Neuron (in vitro differentiated cells): ENCODE measurements around the gene ZC3H12C.

ENCODE experiments used
- H2AFZ ChIP-seq: one replicate; pipeline ENCODE4 v1.6.1; 2013; ENCODE audit warnings: low read depth, mild to moderate bottlenecking, inconsistent platforms, low read length, moderate library complexity
- H3K27me3 ChIP-seq: one replicate; pipeline ENCODE4 v1.6.1; 2013; ENCODE audit warnings: low read length; ENCODE audit not compliant: insufficient read depth
- H3K36me3 ChIP-seq: one replicate; pipeline ENCODE4 v1.6.1; 2013; ENCODE audit warnings: low read length; ENCODE audit not compliant: insufficient read depth
- H3K4me1 ChIP-seq: one replicate; pipeline ENCODE4 v1.6.1; 2013; ENCODE audit warnings: low read length; ENCODE audit not compliant: insufficient read depth
- H3K4me3 ChIP-seq: 2 replicates; pipeline ENCODE4 v1.5.1; 2013; ENCODE audit warnings: mild to moderate bottlenecking, low read length, moderate library complexity
- H3K9me3 ChIP-seq: one replicate; pipeline ENCODE4 v1.6.1; 2013; ENCODE audit warnings: low read length

ZC3H12C gene

GRCh38 chr11:110152199-110152598 lies 59.0 kb downstream of the ZC3H12C start:
- Histone ChIP-seq H3K4me1 (peaks cover 6% of the 10 kb centered on the region), H2AFZ (no peak overlapping the region), H3K9me3 (no peaks in the 10 kb centered on the region), H3K4me3 (no peak overlapping the region), H3K36me3 (peaks cover 48% of the 10 kb centered on the region), H3K27me3 (no peaks in the 10 kb centered on the region)

DNA sequence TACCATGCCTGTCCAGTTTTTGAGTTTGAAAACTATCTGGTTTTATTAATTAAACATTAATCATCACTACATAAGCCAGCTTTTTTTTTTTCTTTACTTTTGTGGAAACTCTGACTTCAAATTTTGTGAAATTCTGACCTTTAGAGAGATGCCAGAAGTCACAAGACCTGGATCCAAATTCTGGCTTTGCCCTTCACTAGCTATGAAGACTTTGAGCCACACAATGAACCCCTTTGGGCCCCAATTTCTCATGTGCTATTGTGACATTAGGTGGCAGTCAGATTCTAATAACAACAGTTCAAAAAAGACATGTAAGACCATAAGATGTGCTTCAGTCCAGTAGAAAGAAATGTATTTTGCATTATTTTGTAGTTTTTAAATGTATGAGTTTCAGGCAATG lies 60.3 kb downstream of the ZC3H12C start:
- Histone ChIP-seq H3K27me3 (no peaks in the 10 kb centered on the region), H3K4me1 (peaks cover 2% of the 10 kb centered on the region), H3K9me3 (no peaks in the 10 kb centered on the region), H2AFZ (no peak overlapping the region), H3K4me3 (no peak overlapping the region), H3K36me3 (peaks cover 47% of the 10 kb centered on the region)

DNA sequence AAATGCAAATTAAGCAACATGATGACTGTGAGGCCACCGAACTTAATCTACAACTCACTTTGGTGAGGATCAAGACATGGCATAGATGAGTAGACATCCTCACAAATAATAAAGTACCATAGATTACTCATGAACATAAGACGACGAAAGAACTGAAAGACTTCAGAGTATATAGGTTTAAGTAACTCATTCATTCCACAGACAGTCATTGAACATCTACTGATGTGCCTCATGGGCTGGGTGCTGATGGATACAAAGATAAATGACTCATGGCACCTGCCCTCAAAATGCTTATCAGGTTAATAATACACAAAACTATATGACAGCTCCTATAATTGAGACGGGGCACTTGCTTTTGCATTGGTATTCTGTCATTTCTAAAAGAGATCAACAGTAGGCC lies 63.3 kb downstream of the ZC3H12C start:
- Histone ChIP-seq H3K9me3 (no peaks in the 10 kb centered on the region), H3K27me3 (no peaks in the 10 kb centered on the region), H2AFZ (no peak overlapping the region), H3K4me1 (no peaks in the 10 kb centered on the region), H3K4me3 (no peak overlapping the region), H3K36me3 (peaks cover 66% of the 10 kb centered on the region)

DNA sequence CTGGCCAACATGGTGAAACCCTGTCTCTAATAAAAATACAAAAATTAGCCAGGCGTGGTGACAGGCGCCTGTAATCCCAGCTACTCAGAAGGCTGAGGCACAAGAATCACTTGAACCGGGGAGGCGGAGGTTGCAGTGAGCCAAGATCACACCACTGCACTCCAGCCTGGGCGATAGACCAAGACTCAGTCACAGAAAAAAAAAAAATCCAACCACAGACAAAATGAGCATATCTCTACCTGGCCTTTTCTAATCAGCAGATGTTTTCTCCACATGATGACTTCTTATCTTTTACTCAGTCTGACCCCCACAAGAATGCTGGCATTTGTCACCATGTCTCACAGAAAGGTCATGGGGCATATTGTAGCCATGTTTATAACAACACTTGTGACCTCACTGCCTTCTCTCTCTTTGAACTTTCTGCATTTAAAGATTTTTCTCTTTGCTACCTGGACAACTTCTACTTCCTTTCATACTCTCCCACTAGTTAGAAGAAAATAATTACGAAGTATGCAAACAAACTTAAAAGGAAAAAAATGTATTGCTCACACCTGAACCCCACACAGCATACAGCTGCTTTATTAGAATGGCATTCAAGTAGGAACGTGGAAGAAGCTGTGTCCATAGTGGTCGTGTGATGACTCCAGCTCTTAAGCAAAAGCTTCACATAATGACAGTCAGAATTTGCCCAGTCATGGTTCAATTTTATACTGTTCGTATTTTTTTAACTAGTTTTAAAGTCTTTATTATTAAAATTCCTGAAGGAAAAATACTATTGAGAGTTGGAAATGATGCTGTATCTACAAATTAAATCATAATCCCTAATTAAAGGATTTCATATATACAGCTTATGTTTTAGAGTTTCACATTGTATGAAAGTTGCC lies 65.4 kb downstream of the ZC3H12C start:
- no peak overlapping the region for H3K4me3 ChIP-seq
- peaks cover 77% of the 10 kb centered on the region for H3K36me3 ChIP-seq
- no peaks in the 10 kb centered on the region for H3K9me3 ChIP-seq
- no peaks in the 10 kb centered on the region for H3K27me3 ChIP-seq
- H2AFZ ChIP-seq: no peak overlapping the region
- no peaks in the 10 kb centered on the region for H3K4me1 ChIP-seq

- Histone ChIP-seq H3K9me3 (no peaks in the 10 kb centered on the region), H3K4me1 (no peaks in the 10 kb centered on the region), H3K4me3 (no peak overlapping the region), H3K27me3 (no peaks in the 10 kb centered on the region), H2AFZ (no peak overlapping the region), H3K36me3 (peaks cover 80% of the 10 kb centered on the region)
Observed at GRCh38 chr11:110159476-110159875, 66.3 kb downstream of the ZC3H12C start.

- H2AFZ ChIP-seq: no peak overlapping the region
- H3K36me3 ChIP-seq: peaks cover 85% of the 10 kb centered on the region
- H3K27me3 ChIP-seq: no peaks in the 10 kb centered on the region
- H3K9me3 ChIP-seq: no peaks in the 10 kb centered on the region
- H3K4me1 ChIP-seq: no peaks in the 10 kb centered on the region
- no peak overlapping the region for H3K4me3 ChIP-seq
Observed at GRCh38 chr11:110160016-110160415, 66.8 kb downstream of the ZC3H12C start.

- Histone ChIP-seq H3K4me3 (no peak overlapping the region), H2AFZ (no peak overlapping the region), H3K36me3 (peaks cover 87% of the 10 kb centered on the region)
Observed at GRCh38 chr11:110160437-110160836, 67.2 kb downstream of the ZC3H12C start.

DNA sequence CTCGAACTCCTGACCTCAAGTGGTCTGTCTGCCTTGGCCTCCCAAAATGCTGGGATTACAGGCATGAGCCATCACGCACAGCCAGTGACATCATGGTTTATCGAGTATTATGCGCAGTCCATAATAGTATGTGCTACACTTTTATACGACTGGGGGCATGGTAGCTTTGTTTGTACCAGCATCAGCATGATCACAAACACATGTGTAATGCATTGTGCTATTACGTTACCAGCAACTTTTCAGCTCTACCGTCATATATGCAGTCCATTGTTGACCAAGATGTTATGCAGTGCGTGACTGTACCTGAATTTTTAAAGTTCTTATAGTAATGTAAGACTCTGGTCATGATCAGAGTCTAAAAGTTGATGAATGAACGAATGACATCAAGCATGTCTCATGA lies 67.9 kb downstream of the ZC3H12C start:
- peaks cover 87% of the 10 kb centered on the region for H3K36me3 ChIP-seq

More at GRCh38 chr11:110160437-110160836, 67.2 kb downstream of the ZC3H12C start:
- no peaks in the 10 kb centered on the region for H3K4me1 ChIP-seq
- H3K9me3 ChIP-seq: no peaks in the 10 kb centered on the region
- no peaks in the 10 kb centered on the region for H3K27me3 ChIP-seq

DNA sequence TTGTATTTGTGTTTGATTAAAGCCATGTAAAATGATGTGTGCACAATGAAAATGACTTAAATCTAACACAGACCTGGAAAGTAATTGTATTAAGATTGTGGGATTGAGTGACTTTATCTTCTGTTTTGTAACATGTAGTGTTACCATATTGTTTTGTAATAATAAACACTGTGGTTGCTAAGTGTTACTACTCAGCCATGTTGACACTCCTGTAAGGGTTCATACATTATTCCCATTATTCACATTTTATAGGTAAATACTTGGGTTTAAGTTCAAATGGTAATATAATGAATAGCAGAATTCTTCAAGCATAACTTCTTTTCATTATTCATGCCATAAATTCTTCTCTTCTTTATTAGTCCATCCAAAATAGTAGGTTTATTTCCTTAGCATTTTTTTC lies 69.0 kb downstream of the ZC3H12C start:
- Histone ChIP-seq H3K36me3 (peaks cover 84% of the 10 kb centered on the region), H2AFZ (no peak overlapping the region), H3K9me3 (no peaks in the 10 kb centered on the region), H3K27me3 (no peaks in the 10 kb centered on the region), H3K4me3 (no peak overlapping the region), H3K4me1 (no peaks in the 10 kb centered on the region)

More for the DNA sequence above, 67.9 kb downstream of the ZC3H12C start:
- no peaks in the 10 kb centered on the region for H3K27me3 ChIP-seq
- no peak overlapping the region for H3K4me3 ChIP-seq
- no peaks in the 10 kb centered on the region for H3K4me1 ChIP-seq
- no peak overlapping the region for H2AFZ ChIP-seq
- H3K9me3 ChIP-seq: no peaks in the 10 kb centered on the region

DNA sequence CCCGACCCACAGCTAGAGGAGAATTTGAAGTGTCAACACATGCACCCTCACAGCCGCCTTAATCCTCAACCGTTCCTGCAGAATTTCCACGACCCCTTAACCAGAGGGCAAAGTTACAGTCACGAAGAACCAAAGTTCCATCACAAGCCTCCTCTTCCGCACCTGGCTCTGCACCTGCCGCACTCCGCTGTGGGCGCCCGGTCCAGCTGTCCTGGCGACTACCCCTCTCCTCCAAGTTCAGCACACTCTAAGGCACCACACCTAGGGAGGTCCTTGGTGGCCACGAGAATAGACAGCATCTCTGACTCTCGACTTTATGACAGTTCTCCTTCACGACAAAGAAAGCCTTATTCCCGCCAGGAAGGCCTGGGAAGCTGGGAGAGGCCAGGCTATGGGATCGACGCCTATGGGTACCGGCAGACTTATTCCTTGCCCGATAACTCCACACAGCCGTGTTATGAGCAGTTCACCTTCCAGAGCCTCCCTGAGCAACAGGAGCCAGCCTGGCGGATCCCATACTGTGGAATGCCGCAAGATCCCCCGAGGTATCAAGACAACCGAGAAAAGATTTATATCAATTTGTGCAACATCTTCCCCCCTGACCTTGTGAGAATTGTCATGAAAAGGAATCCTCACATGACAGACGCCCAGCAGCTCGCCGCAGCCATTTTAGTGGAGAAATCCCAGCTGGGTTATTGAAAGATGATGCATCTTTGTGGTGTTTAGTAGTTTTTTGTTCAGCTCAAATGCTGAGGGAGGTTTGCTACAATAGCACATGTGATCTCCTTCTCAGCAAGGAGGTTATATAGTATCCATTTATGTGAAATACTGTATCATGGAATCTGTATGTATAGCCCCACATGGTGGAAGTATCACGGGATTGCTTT lies 72.1 kb downstream of the ZC3H12C start:
- no peaks in the 10 kb centered on the region for H3K4me1 ChIP-seq
- H3K4me3 ChIP-seq: no peak overlapping the region
- H3K27me3 ChIP-seq: no peaks in the 10 kb centered on the region
- H2AFZ ChIP-seq: no peak overlapping the region
- peaks cover 71% of the 10 kb centered on the region for H3K36me3 ChIP-seq
- no peaks in the 10 kb centered on the region for H3K9me3 ChIP-seq

GRCh38 chr11:110168033-110168803 lies 75.0 kb downstream of the ZC3H12C start:
- no peak overlapping the region for H3K4me3 ChIP-seq

GRCh38 chr11:110169738-110170137 lies 76.5 kb downstream of the ZC3H12C start:
- Histone ChIP-seq H3K36me3 (peaks cover 30% of the 10 kb centered on the region), H3K27me3 (no peaks in the 10 kb centered on the region), H2AFZ (no peak overlapping the region), H3K4me3 (no peak overlapping the region), H3K9me3 (no peaks in the 10 kb centered on the region), H3K4me1 (peaks cover 17% of the 10 kb centered on the region)

More at GRCh38 chr11:110168033-110168803, 75.0 kb downstream of the ZC3H12C start:
- no peaks in the 10 kb centered on the region for H3K9me3 ChIP-seq
- H3K4me1 ChIP-seq: peaks cover 2% of the 10 kb centered on the region
- peaks cover 43% of the 10 kb centered on the region for H3K36me3 ChIP-seq
- H2AFZ ChIP-seq: no peak overlapping the region
- no peaks in the 10 kb centered on the region for H3K27me3 ChIP-seq
